HCT116 (cell line): ENCODE results near the gene BCL2L11. TPM values are rescaled to one million over a fixed set of nuclear protein-coding genes. Genes with fewer than 3 reads are reported as not detected.

ENCODE experiments used
- ATAC-seq: fragments of 200-7000 bp; cut with Tn5 transposase; 2 replicates; pipeline ENCODE4 v1.9.1; 2020; ENCODE audit warnings: mild to moderate bottlenecking, moderate library complexity
- BruUV-seq: library from RNA; stranded (reverse); fragments of 400-500 nt; replicated peaks from 2 replicates; lab custom pipeline; 2021; lab: Mats Ljungman, UMichigan
- CTCF ChIA-PET: fragments of 300-600 bp; sonication (Branson Sonifier 250); formaldehyde crosslinking; loops from one replicate; lab custom pipeline; 2021; ENCODE audit warnings: antibody characterized with exemption; lab: Charles Lee
- POLR2A ChIA-PET: fragments of 300-600, 350-600 bp; sonication (Branson Sonifier 250); formaldehyde crosslinking; loops from one replicate; lab custom pipeline; 2021; ENCODE audit warnings: antibody characterized with exemption; lab: Charles Lee
- RAD21 ChIA-PET, 2 experiments: fragments of 300-600 bp; sonication (Branson Sonifier 250); formaldehyde crosslinking; loops; one replicate each; lab custom pipeline; 2023; ENCODE audit warnings: low total read pairs in 2 of 2; ENCODE audit not compliant: uncharacterized antibody in 2 of 2, unreplicated experiment in 2 of 2, low non-redundant PET in 1 of 2; lab: Charles Lee
- DNase-seq: peaks from one replicate; pipeline ENCODE4 v3.0.0-alpha.2; 2010; ENCODE audit warnings: low read depth, low spot score
- H2AFZ ChIP-seq: fragments of 200-600 bp; shearing (Covaris generic), sonication (generic); 2 replicates; pipeline ENCODE4 v1.6.1; 2017; ENCODE audit warnings: low read depth, mixed run types, mixed read lengths, antibody characterized with exemption, low read length; ENCODE audit not compliant: poor library complexity, severe bottlenecking
- H3K27ac ChIP-seq: 2 replicates; pipeline ENCODE4 v1.5.1; 2012; ENCODE audit warnings: low read depth, low read length
- H3K27me3 ChIP-seq: fragments of 200-600 bp; sonication (generic); 2 replicates; pipeline ENCODE4 v1.6.1; 2016; ENCODE audit warnings: mixed run types, low read length, mixed read lengths; ENCODE audit not compliant: insufficient read depth
- H3K36me3 ChIP-seq, 2 experiments: fragments of 200-500 bp in 1 of 2; fragments of 200-600 bp in 1 of 2; sonication (Bioruptor generic) in 1 of 2; sonication (generic) in 1 of 2; 2 replicates each; pipeline versions ENCODE4 v1.5.1 to v1.6.1; 2014 to 2016; ENCODE audit warnings: low read length in 2 of 2, inconsistent platforms in 1 of 2, mixed read lengths in 1 of 2, mixed run types in 1 of 2; ENCODE audit not compliant: insufficient read depth in 2 of 2, control insufficient read depth in 1 of 2
- H3K4me1 ChIP-seq, 2 experiments: fragments of 200-600 bp in 1 of 2; sonication (generic) in 1 of 2; 2 replicates each; pipeline versions ENCODE4 v1.5.1 to v1.6.1; 2012 to 2017; ENCODE audit warnings: low read length in 2 of 2, inconsistent platforms in 1 of 2, mild to moderate bottlenecking in 1 of 2, mixed read lengths in 1 of 2, mixed run types in 1 of 2, moderate library complexity in 1 of 2; ENCODE audit not compliant: insufficient read depth in 2 of 2, control insufficient read depth in 1 of 2
- H3K4me2 ChIP-seq: fragments of 200-600 bp; sonication (generic); 2 replicates; pipeline ENCODE4 v1.6.1; 2017; ENCODE audit warnings: mixed run types, low read length, mixed read lengths
- H3K4me3 ChIP-seq, 2 experiments: fragments of 200-600 bp in 1 of 2; sonication (generic) in 1 of 2; replicated peaks in 1 of 2; 2 replicates each; pipeline ENCODE4 v1.5.1; 2011 to 2016; ENCODE audit warnings: low read length in 2 of 2, control low read depth in 1 of 2, low read depth in 1 of 2, mild to moderate bottlenecking in 1 of 2, mixed read lengths in 1 of 2, mixed run types in 1 of 2
- H3K79me2 ChIP-seq: fragments of 200-600 bp; sonication (generic); 2 replicates; pipeline ENCODE4 v1.6.1; 2017; ENCODE audit warnings: mild to moderate bottlenecking, mixed run types, low read length, moderate library complexity, mixed read lengths; ENCODE audit not compliant: insufficient read depth
- H3K9ac ChIP-seq: fragments of 200-600 bp; sonication (generic); 2 replicates; pipeline ENCODE4 v1.6.1; 2016; ENCODE audit warnings: low read length, mixed read lengths
- H3K9me2 ChIP-seq: fragments of 200-600 bp; sonication (generic), shearing (Covaris generic); 2 replicates; pipeline ENCODE4 v1.6.1; 2017; ENCODE audit warnings: mixed run types, mild to moderate bottlenecking, moderate library complexity; ENCODE audit not compliant: insufficient read depth
- H3K9me3 ChIP-seq, 2 experiments: fragments of 200-500 bp in 1 of 2; fragments of 200-600 bp in 1 of 2; sonication (Bioruptor generic) in 1 of 2; sonication (generic) in 1 of 2; 2 replicates each; pipeline ENCODE4 v1.6.1; 2014 to 2017; ENCODE audit warnings: low read length in 2 of 2, mixed read lengths in 2 of 2, inconsistent platforms in 1 of 2, low read depth in 1 of 2, mild to moderate bottlenecking in 1 of 2, mixed run types in 1 of 2, moderate library complexity in 1 of 2; ENCODE audit not compliant: control insufficient read depth in 1 of 2, insufficient read depth in 1 of 2
- H4K20me1 ChIP-seq: fragments of 200-600 bp; sonication (generic), shearing (Covaris generic); 2 replicates; pipeline ENCODE4 v1.6.1; 2017; ENCODE audit warnings: mixed run types, mild to moderate bottlenecking, moderate library complexity; ENCODE audit not compliant: insufficient read depth
- ATF3 ChIP-seq: IDR thresholded peaks from 2 replicates; pipeline ENCODE4 v1.6.1; 2012
- CBX3 ChIP-seq: IDR thresholded peaks from 2 replicates; pipeline ENCODE4 v1.6.1; 2012; ENCODE audit warnings: low read depth
- CEBPB ChIP-seq: IDR thresholded peaks from 2 replicates; pipeline ENCODE4 v1.6.1; 2012; ENCODE audit warnings: low read depth
- CTCF ChIP-seq, 3 experiments: fragments of 200-600 bp in 1 of 3; sonication (generic) in 1 of 3; IDR thresholded peaks in 2 of 3; conservative IDR thresholded peaks in 1 of 3; 2 replicates each; pipeline ENCODE4 v1.5.1; 2012 to 2017; ENCODE audit warnings: low read depth in 2 of 3, low read length in 2 of 3, antibody characterized with exemption in 1 of 3, borderline replicate concordance in 1 of 3, control low read depth in 1 of 3, mild to moderate bottlenecking in 1 of 3, mixed read lengths in 1 of 3, mixed run types in 1 of 3, moderate library complexity in 1 of 3; ENCODE audit not compliant: insufficient read depth in 1 of 3
- EZH2phosphoT487 ChIP-seq: fragments of 200-600 bp; IDR thresholded peaks from 2 replicates; pipeline ENCODE4 v1.6.1; 2018; ENCODE audit warnings: antibody characterized with exemption, borderline replicate concordance
- MAX ChIP-seq: IDR thresholded peaks from 2 replicates; pipeline ENCODE4 v1.6.1; 2012
- POLR2AphosphoS5 ChIP-seq: IDR thresholded peaks from 2 replicates; pipeline ENCODE4 v1.6.1; 2011; ENCODE audit warnings: mild to moderate bottlenecking, low read depth, low read length, moderate library complexity
- RAD21 ChIP-seq: IDR thresholded peaks from 2 replicates; pipeline ENCODE4 v1.6.1; 2012; ENCODE audit warnings: low read depth, mild to moderate bottlenecking
- REST ChIP-seq: IDR thresholded peaks from 2 replicates; pipeline ENCODE4 v1.6.1; 2012; ENCODE audit warnings: low read depth
- SIN3A ChIP-seq: IDR thresholded peaks from 2 replicates; pipeline ENCODE4 v1.6.1; 2012; ENCODE audit warnings: low read depth
- SP1 ChIP-seq: IDR thresholded peaks from 2 replicates; pipeline ENCODE4 v1.6.1; 2012; ENCODE audit warnings: low read depth
- SRF ChIP-seq: IDR thresholded peaks from 2 replicates; pipeline ENCODE4 v1.6.1; 2012; ENCODE audit warnings: low read depth
- TCF7L2 ChIP-seq: IDR thresholded peaks from 2 replicates; pipeline ENCODE4 v1.7.0; 2011; ENCODE audit warnings: borderline replicate concordance, inconsistent platforms; ENCODE audit not compliant: insufficient read depth, insufficient read length; ENCODE audit errors: extremely low read depth
- ZFX ChIP-seq: fragments of 450-650 bp; IDR thresholded peaks from 2 replicates; pipeline ENCODE4 v1.6.1; 2017
- ZNF274 ChIP-seq: fragments of 200-500 bp; sonication (Bioruptor generic); IDR thresholded peaks from 2 replicates; pipeline ENCODE4 v1.6.1; 2014; ENCODE audit warnings: mild to moderate bottlenecking, low read depth, low read length, inconsistent platforms
- intact Hi-C: fragments of 100-400 bp; cut with micrococcal nuclease; formaldehyde crosslinking; loops from 2 replicates; pipeline ENCODE4 v1.10.0; 2022
- total RNA-seq: library from RNA; stranded (reverse); gene quantifications from one replicate; pipeline ENCODE4 v1.2.1, GENCODE V29; 2021; ENCODE audit not compliant: unreplicated experiment
- TF ChIP-seq, protein P1 (sequence below): IDR thresholded peaks from 2 replicates; pipeline ENCODE4 v1.6.1; 2011; ENCODE audit warnings: mild to moderate bottlenecking, low read length, moderate library complexity; ENCODE audit not compliant: insufficient replicate concordance; ENCODE audit errors: extremely low read depth

BCL2L11 gene
- total RNA-seq, 1 experiment from 2014 or later = 17.8 TPM

- H3K27ac ChIP-seq = no peak overlapping the region
- intact Hi-C loops = no loop called here
Observed at GRCh38 chr2:111182121-111182520, 61.4 kb downstream of the BCL2L11 start.

More at GRCh38 chr2:111182121-111182520, 61.4 kb downstream of the BCL2L11 start:
- Histone ChIP-seq H3K4me1 (peaks cover 8 to 9% of the 10 kb centered on the region in 2 experiments; a peak in 3 of 4 replicates), H3K79me2 (no peaks in the 10 kb centered on the region), H3K9me3 (no peaks in the 10 kb centered on the region), H3K36me3 (no peaks in the 10 kb centered on the region), H3K4me3 (no peak overlapping the region), H3K27me3 (no peaks in the 10 kb centered on the region), H4K20me1 (no peaks in the 10 kb centered on the region), H2AFZ (no peak overlapping the region), H3K9me2 (no peaks in the 10 kb centered on the region), H3K9ac (no peak overlapping the region), H3K4me2 (no peak overlapping the region)
- ChIA-PET CTCF (no interaction called here), RAD21 (no interaction called here), POLR2A (no interaction called here)
- DNase-seq (no peak), ATAC-seq (no peak)
- BruUV-seq = no TSS peak
- TF ChIP-seq RAD21 = no peak
- TF ChIP-seq SRF = no peak
- TF ChIP-seq ZNF274 = no peak
- no peak for TF ChIP-seq CTCF (IDR thresholded peaks at IDR 0.05 in 2 of 3, conservative IDR thresholded peaks at IDR 0.05 in 1 of 3; ENCODE audit: borderline replicate concordance in 1 of 3, insufficient read depth in 1 of 3, low read depth in 2 of 3, low read length in 2 of 3)
- no peak for TF ChIP-seq REST
- no peak for TF ChIP-seq CBX3
- TF ChIP-seq SP1 = no peak
- TF ChIP-seq SIN3A = no peak
- TF ChIP-seq CEBPB = no peak
- no peak for TF ChIP-seq EZH2phosphoT487
- TF ChIP-seq ATF3 = no peak
- TF ChIP-seq, protein P1, sequence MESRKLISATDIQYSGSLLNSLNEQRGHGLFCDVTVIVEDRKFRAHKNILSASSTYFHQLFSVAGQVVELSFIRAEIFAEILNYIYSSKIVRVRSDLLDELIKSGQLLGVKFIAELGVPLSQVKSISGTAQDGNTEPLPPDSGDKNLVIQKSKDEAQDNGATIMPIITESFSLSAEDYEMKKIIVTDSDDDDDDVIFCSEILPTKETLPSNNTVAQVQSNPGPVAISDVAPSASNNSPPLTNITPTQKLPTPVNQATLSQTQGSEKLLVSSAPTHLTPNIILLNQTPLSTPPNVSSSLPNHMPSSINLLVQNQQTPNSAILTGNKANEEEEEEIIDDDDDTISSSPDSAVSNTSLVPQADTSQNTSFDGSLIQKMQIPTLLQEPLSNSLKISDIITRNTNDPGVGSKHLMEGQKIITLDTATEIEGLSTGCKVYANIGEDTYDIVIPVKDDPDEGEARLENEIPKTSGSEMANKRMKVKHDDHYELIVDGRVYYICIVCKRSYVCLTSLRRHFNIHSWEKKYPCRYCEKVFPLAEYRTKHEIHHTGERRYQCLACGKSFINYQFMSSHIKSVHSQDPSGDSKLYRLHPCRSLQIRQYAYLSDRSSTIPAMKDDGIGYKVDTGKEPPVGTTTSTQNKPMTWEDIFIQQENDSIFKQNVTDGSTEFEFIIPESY = no peak
- no peak for TF ChIP-seq ZFX
- TF ChIP-seq MAX = no peak
- no peak for TF ChIP-seq TCF7L2
- no peak for TF ChIP-seq POLR2AphosphoS5
